ENCODE results near the gene ZNF496.
"Not testable (repeated sequence)": the region's sequence is repeated elsewhere in the genome, so short reads cannot be mapped to it uniquely, and the experiment has no call there.

The ZNF496 gene

DNA sequence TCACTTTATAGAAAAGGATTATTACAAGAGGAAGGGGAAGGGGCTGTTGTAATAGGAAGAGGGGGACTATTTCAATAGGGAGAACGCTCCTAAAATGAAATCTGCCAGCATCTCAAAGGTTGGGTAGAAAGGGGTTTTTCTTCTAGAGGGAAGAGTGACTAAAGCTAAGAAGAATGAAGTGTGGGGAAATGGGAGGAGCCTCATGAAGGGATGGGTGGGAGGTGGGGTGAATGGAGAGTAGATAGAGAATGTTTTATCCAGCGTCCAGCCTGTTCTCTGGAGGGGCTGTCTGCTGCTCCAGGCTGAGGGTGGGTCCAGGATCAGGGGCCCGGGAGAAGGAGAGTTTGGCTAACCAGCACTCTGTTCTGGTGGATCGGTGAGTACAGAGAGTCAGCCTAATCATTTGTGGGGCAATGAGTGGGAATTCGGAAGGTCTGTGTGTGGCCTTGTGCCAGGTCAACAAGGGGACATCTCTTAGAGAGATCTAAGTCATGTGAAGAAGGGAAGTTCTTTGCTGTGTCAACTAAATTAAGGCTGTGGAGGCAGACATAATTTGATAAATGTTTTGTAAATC, 50.6 kb downstream of the ZNF496 start:
- no peak for DNase-seq (ENCODE audit: insufficient read length, low spot score)
- TF ChIP-seq POLR2A (IDR thresholded peaks at IDR 0.05; ENCODE audit: low read depth, low read length), result no peak
- no peak for FAIRE-seq

DNA sequence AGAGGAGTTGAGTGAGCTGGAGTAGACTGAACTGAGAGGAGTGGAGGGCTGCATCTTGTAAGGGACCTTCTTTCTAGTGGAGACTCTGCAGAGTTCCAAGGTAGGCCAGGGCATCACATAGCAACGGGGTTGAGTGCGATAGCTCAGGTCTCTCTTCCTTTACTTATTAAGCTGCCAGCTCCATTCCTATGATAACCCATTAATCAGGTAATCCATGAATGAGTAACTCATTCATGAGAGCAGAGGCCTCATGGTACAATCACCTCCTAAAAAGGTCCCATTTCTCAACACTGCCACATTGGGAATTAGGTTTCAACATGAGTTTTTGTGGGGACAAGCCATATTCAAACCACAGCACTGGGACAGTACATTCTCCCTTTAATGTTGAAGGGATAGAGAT, 54.5 kb downstream of the ZNF496 start:
- FAIRE-seq, result no peak
- no peak for DNase-seq (ENCODE audit: insufficient read length, low spot score)
- TF ChIP-seq POLR2A (IDR thresholded peaks at IDR 0.05; ENCODE audit: low read depth, low read length), result no peak

DNA sequence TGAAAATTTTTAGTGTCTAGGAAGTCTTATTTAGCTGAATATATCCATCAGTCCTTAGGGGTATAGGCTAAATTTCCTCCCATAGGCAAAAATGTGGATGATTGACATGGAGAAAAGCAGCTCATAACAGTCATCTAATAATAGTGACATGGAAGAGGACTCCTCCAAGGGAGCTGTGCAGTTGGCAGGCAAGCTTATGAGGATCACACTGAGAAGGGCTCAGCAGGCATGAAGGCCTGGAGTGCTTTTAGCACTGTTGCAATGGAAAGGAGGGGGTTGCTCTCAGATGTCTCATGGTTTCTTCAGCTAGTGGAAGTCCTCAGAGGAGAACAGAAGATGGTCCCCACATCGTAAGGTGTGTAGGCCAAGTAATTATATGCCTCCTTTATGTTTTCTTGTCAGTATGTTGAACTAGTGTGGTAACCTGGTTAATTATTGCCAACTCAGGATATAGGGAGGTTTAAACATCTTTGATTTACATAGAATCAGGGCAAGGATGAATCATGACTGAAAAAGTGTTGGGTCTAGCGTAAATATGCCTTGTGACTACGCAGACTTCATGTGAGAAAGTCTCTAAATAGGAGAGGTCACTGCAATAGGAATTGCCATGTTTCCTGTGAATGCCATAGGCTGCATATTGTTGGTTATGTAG, 56.9 kb downstream of the ZNF496 start:
- TF ChIP-seq POLR2A (IDR thresholded peaks at IDR 0.05; ENCODE audit: low read depth, low read length), result no peak
- FAIRE-seq, result no peak
- DNase-seq (ENCODE audit: insufficient read length, low spot score), result no peak

DNA sequence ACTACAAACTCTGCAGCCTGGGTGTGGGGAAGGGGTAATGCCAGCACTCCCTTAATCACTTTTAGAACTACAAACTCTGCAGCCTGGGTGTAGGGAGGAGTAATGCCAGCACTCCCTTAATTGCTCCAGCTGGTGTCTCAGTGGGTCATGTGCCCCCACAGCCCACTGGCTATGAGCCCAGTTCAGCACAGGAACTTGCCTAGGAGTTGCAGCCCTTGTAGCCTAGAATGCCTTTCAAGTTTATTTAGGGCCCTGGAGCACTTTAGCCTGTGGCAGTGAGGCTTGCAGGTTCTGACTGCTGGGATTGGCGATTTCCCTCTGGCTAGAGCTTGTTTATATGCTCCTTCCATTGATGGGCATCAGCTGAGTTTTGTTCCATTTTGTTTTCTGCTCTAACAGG, 58.7 kb downstream of the ZNF496 start:
- DNase-seq (ENCODE audit: insufficient read length, low spot score) (no peak), FAIRE-seq (no peak)
- no peak for TF ChIP-seq POLR2A (IDR thresholded peaks at IDR 0.05; ENCODE audit: low read depth, low read length)

DNA sequence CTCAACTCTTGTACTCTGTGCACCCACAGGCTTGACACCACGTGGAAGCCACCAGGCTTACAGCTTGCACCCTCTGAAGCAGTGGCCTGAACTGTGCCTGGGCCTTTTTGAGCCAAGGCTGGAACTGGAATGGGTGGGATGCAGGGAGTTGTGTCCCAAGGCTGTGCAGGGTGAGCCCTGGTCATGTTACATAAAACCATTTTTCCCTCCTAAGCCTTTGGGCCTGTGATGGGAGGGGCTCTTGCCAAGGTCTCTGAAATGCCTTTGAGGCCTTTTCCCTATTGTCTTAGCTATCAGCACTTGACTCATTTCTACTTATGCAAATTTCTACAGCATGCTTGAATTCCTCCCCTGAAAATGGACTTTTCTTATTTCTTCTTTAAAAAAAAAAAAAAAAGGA, 61.7 kb downstream of the ZNF496 start:
- no peak for TF ChIP-seq POLR2A (IDR thresholded peaks at IDR 0.05; ENCODE audit: low read depth, low read length)
- FAIRE-seq (no peak), DNase-seq (ENCODE audit: insufficient read length, low spot score) (no peak)

DNA sequence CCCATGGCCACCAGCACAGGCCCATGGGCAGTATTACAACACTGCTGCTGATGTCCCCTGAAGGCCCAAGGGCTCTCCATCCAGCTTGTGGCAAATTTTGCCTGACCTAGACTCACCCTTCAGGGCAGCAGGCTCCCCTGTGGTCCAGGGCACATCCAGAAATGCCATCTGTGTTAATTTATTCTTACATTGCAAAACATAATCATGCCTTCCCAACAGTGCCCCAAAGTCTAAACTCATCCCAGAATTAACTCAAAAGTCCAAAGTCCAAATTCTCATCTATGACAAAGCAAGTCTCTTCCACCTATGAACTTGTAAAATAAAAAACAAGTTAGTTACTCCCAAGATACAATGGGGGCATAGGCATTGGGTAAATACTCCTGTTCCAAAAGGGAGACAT, 62.5 kb downstream of the ZNF496 start:
- FAIRE-seq (no peak), DNase-seq (ENCODE audit: insufficient read length, low spot score) (no peak)
- no peak for TF ChIP-seq POLR2A (IDR thresholded peaks at IDR 0.05; ENCODE audit: low read depth, low read length)

DNA sequence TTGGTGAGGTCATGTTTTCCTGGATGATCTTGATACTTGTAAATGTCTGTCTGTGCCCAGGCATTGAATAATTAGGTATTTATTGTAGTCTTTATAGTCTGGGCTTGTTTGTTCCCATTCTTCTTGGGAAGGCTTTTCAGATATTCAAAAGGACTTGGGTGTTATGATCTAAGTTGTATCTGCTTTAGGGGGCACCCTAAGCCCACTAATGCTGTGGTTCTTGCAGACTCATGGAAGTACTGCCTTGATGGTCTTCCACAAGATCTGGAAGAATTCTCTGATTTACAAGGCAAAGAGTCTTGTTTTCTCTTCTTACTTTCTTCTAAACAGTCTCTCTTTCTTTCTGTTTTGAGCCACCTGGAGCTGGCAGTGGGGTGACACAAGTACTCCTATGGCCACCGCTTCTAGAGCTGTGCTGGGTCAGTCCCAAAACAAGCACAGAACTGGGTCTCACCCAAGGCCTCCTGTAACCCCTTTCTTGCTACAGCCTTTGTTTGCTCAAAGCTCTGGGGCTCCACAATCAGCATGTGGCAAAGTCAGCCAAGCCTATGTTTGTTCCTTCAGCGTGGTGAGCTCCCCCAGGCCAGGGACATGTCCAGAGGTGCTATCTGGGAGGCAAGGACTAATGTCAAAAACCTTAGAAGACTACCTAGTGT, 63.1 kb downstream of the ZNF496 start:
- FAIRE-seq (no peak), DNase-seq (ENCODE audit: insufficient read length, low spot score) (no peak)
- no peak for TF ChIP-seq POLR2A (IDR thresholded peaks at IDR 0.05; ENCODE audit: low read depth, low read length)

DNA sequence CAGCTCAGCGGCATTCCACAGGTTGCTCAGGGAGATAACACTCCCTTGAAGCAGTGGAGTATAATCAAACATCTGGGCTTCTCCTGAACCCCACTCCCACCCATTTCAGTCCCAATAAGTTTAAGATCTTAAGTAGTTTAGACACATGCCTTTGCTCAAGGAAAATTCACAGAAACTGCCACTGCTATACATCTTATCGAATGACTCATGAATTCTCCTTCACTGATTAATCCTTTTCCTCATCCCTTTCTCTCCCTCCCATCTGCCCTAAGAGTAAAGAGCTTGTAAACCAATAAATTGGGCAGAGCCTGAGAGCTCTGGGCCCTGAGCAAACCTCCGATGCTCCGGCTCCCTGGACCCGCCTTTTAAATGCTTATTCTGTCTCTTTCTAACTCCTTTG, 65.6 kb downstream of the ZNF496 start:
- peak; percentile 76 for FAIRE-seq
- DNase-seq (ENCODE audit: insufficient read length, low spot score), result no peak
- no peak for TF ChIP-seq POLR2A (IDR thresholded peaks at IDR 0.05; ENCODE audit: low read depth, low read length)

DNA sequence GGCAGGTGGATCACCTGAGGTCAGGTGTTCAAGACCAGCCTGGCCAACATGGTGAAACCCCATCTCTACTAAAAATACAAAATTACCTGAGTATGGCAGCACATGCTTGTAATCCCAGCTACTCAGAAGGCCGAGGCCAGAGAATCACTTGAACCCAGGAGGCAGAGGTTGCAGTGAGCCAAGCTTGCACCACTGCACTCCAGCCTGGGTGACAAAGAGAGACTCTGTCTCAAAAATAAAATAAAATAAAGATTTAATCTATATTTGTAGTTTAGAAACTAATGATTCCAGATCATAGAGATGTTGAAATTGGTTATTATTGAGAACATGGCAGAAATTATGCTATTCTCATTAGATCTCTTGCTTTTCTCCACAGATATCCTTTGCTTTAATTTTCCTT, 75.9 kb downstream of the ZNF496 start, which contains the start of gene VN1R5:
VN1R5 (plus strand) TSS at position 301 of the 400 bp plus-strand sequence.
- not testable (repeated sequence) for FAIRE-seq; DNase-seq (ENCODE audit: insufficient read length, low spot score)

DNA sequence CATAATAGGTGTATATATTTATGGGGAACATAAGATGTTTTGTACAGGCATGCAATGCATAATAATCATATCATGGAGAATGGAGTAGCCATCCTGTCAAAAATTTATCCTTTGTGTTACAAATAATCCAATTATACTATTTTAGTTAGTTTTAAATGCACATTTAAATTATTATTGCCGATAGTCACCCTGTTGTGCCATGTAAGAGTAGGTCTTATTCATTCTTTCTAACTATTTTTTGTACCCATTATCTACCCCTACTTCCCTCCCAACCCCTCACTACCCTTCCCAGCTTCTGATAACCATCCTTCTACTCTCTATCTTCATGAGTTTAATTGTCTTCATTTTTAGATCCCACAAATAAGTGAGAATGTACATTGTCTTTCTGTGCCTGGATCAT, 84.1 kb downstream of the ZNF496 start:
- DNase-seq (ENCODE audit: insufficient read length, low spot score) (no peak), FAIRE-seq (no peak)
- no peak for TF ChIP-seq POLR2A (IDR thresholded peaks at IDR 0.05; ENCODE audit: low read depth, low read length)

Measured in H54 (cell line).